Activated T-cell treated with anti-CD3 and anti-CD28 coated beads, Interleukin-2, amount 50 U/mL, for 72 hours (primary cell): Measurements from ENCODE around the gene APBB1. TPM values are rescaled to one million over a fixed set of nuclear protein-coding genes. Genes with fewer than 3 reads are reported as not detected.

Experiments
- ATAC-seq, 2 donors: fragments of 150-1000 bp; cut with Tn5 transposase; replicated peaks in 1 of 2; 2 replicates each; pipeline ENCODE4 v1.10.0; 2021; ENCODE audit warnings: moderate library complexity in 2 of 2, mild to moderate bottlenecking in 1 of 2
- DNase-seq, 2 donors: peaks; one replicate each; pipeline ENCODE4 v3.0.0; 2021 to 2022; ENCODE audit warnings: mixed read lengths in 1 of 2
- H3K27ac Mint-ChIP-seq: one replicate; pipeline ENCODE4 v1.8.0; 2022; ENCODE audit warnings: mild to moderate bottlenecking, moderate library complexity, mixed read lengths
- H3K27me3 Mint-ChIP-seq: one replicate; pipeline ENCODE4 v1.8.0; 2022; ENCODE audit warnings: low read depth, mixed read lengths
- H3K36me3 Mint-ChIP-seq, 2 donors: one replicate each; pipeline ENCODE4 v1.8.0; 2022; ENCODE audit warnings: mixed read lengths in 2 of 2, mild to moderate bottlenecking in 1 of 2; ENCODE audit not compliant: insufficient read depth in 2 of 2
- H3K4me1 Mint-ChIP-seq: one replicate; pipeline ENCODE4 v1.8.0; 2022; ENCODE audit warnings: low read depth, mixed read lengths
- H3K4me3 Mint-ChIP-seq, 2 donors: one replicate each; pipeline ENCODE4 v1.8.0; 2022; ENCODE audit warnings: mild to moderate bottlenecking in 2 of 2, mixed read lengths in 2 of 2, moderate library complexity in 2 of 2
- H3K9me3 Mint-ChIP-seq, 2 donors: one replicate each; pipeline ENCODE4 v1.8.0; 2022; ENCODE audit warnings: mixed read lengths in 2 of 2
- total RNA-seq, 2 donors: library from RNA; stranded (reverse); gene quantifications; one replicate each; pipeline ENCODE4 v1.2.3, GENCODE V29; 2022

Gene APBB1
- total RNA-seq, 2 donors from 2014 or later = 42.0 to 63.8 TPM

DNA sequence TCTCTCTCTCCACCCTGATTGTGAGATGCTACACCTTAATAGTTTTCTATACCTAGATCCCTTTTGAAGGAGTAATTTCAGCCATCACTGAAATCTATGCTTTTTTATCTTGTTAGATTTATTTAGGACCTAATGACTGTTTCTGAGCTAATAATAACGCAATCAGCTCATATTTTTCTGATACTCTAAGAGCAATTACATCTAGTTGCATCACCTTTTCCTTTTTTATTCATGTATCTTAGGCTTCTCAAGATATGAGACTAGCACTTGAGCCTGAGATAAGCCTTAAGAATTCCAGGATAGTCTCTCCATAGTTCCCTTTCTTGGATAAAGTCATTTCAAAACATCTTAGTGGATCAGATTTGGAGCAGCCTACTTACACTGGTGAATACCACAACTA lies 73.5 kb downstream of the APBB1 start:
- H3K9me3 Mint-ChIP-seq = no peaks in the 10 kb centered on the region
- no peak overlapping the region for H3K27ac Mint-ChIP-seq
- H3K36me3 Mint-ChIP-seq = no peaks in the 10 kb centered on the region
- DNase-seq (no peak), ATAC-seq (no peak)
- no peak overlapping the region for H3K4me3 Mint-ChIP-seq
- no peaks in the 10 kb centered on the region for H3K4me1 Mint-ChIP-seq
- peaks cover 7% of the 10 kb centered on the region for H3K27me3 Mint-ChIP-seq

Other genes starting within 250 kb of the APBB1 start
- gene OR52B2, start 248.8 kb downstream of the APBB1 start, total RNA-seq = not detected
- not detected for gene OR52W1, start 219.9 kb downstream of the APBB1 start, total RNA-seq
- not detected for gene C11orf42, start 213.5 kb downstream of the APBB1 start, total RNA-seq
- gene FHIP1B, start 184.5 kb downstream of the APBB1 start, total RNA-seq = 10 to 100 TPM; 22.8 to 26.8 TPM
- under 1 TPM; 0.29 to 0.46 TPM for gene CNGA4, start 180.0 kb downstream of the APBB1 start, total RNA-seq
- gene CCKBR, start 159.3 kb downstream of the APBB1 start, total RNA-seq = not detected
- 10 to 100 TPM; 12.0 to 15.1 TPM for gene CAVIN3, start 98.6 kb downstream of the APBB1 start, total RNA-seq
- 10 to 100 TPM; 21.7 to 25.9 TPM for gene SMPD1, start 28.6 kb downstream of the APBB1 start, total RNA-seq
- 1 to 10 TPM; 1.2 to 1.6 TPM for gene HPX, start 21.9 kb upstream of the APBB1 start, total RNA-seq
- gene TRIM3, start 54.8 kb upstream of the APBB1 start, total RNA-seq = 1 to 10 TPM; 8.4 to 9.2 TPM
- 10 to 100 TPM; 45.9 to 48.2 TPM for gene ARFIP2, start 62.2 kb upstream of the APBB1 start, total RNA-seq
- gene TIMM10B, start 62.4 kb upstream of the APBB1 start, total RNA-seq = 10 to 100 TPM; 32.7 to 35.1 TPM
- gene DNHD1, start 78.2 kb upstream of the APBB1 start, total RNA-seq = 10 to 100 TPM; 38.5 to 44.4 TPM
- gene RRP8, start 184.5 kb upstream of the APBB1 start, total RNA-seq = 10 to 100 TPM; 25.0 to 31.5 TPM
- 100 to 1,000 TPM; 114 to 118 TPM for gene ILK, start 184.7 kb upstream of the APBB1 start, total RNA-seq
- gene TAF10, start 193.1 kb upstream of the APBB1 start, total RNA-seq = 100 to 1,000 TPM; 108 to 123 TPM
- gene TPP1, start 200.3 kb upstream of the APBB1 start, total RNA-seq = 10 to 100 TPM; 56.0 to 62.1 TPM
- gene DCHS1, start 236.7 kb upstream of the APBB1 start, total RNA-seq = 1 to 10 TPM; 2.1 to 2.9 TPM